ENCODE data around the gene C1QTNF12.

DNA sequence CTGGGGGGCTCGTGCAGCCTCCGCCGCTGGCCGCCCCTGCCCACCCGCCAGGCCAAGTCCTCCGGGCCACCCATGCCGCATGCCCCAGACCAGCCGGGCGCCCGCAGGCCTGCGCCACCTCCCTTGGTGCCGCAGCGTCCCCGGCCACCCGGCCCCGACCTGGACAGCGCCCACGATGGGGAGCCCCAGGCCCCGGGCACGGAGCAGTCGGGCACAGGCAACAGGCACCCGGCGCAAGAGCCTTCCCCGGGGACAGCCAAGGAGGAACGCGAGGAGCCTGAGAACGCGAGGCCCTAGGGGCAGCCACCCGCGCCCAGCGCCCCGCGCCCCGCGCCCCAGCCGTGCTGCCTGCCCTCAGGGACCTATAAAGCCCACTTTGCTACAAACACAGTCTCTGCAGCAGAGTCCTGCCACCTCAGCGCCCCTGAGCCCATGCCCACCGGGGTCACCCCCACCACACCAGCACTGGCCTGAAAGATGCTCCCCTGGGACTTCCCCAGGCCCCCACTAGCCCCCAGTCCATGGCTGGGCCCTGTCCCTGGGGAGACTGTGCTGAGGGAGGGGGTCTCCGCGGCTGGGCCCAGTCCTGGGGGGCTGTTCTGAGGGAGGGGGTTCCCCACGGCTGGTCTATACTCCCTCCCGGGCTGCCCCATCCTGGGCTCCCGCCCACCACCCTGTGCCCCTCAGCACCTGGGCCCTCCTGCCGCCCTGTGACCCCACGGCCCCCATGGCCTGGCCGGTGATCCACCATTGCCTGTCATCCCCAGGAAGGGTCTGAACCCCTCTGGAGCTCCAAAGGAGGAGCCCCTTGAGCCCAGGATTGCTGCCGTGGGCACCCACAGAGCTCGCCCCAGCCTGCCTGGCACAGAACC lies 48.7 kb downstream of the C1QTNF12 start:
- TF ChIP-seq, protein P1, sequence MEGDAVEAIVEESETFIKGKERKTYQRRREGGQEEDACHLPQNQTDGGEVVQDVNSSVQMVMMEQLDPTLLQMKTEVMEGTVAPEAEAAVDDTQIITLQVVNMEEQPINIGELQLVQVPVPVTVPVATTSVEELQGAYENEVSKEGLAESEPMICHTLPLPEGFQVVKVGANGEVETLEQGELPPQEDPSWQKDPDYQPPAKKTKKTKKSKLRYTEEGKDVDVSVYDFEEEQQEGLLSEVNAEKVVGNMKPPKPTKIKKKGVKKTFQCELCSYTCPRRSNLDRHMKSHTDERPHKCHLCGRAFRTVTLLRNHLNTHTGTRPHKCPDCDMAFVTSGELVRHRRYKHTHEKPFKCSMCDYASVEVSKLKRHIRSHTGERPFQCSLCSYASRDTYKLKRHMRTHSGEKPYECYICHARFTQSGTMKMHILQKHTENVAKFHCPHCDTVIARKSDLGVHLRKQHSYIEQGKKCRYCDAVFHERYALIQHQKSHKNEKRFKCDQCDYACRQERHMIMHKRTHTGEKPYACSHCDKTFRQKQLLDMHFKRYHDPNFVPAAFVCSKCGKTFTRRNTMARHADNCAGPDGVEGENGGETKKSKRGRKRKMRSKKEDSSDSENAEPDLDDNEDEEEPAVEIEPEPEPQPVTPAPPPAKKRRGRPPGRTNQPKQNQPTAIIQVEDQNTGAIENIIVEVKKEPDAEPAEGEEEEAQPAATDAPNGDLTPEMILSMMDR (IDR thresholded peaks at IDR 0.05), result no peak
- TF ChIP-seq POLR2AphosphoS5 (IDR thresholded peaks at IDR 0.05) (no peak), POLR2A (IDR thresholded peaks at IDR 0.05) (no peak)

All from breast epithelium (tissue), 3 donors.